IPS-11a (cell line): Measurements from ENCODE around the gene PAQR8.
"Not testable (repeated sequence)": the region's sequence is repeated elsewhere in the genome, so short reads cannot be mapped to it uniquely, and the experiment has no call there.

ENCODE experiments used
- H3K4me3 ChIP-seq: one replicate; pipeline ENCODE4 v1.5.1; 2013; ENCODE audit warnings: low read depth, low read length, control low read depth

Gene PAQR8

GRCh38 chr6:52375780-52376556 lies 14.0 kb downstream of the PAQR8 start:
- no peak overlapping the region for H3K4me3 ChIP-seq

GRCh38 chr6:52376763-52377162 lies 14.8 kb downstream of the PAQR8 start:
- no peak overlapping the region for H3K4me3 ChIP-seq

GRCh38 chr6:52377538-52378221 lies 15.7 kb downstream of the PAQR8 start:
- H3K4me3 ChIP-seq = no peak overlapping the region

- H3K4me3 ChIP-seq = no peak overlapping the region
Measured at GRCh38 chr6:52381249-52381648, 19.3 kb downstream of the PAQR8 start.

DNA sequence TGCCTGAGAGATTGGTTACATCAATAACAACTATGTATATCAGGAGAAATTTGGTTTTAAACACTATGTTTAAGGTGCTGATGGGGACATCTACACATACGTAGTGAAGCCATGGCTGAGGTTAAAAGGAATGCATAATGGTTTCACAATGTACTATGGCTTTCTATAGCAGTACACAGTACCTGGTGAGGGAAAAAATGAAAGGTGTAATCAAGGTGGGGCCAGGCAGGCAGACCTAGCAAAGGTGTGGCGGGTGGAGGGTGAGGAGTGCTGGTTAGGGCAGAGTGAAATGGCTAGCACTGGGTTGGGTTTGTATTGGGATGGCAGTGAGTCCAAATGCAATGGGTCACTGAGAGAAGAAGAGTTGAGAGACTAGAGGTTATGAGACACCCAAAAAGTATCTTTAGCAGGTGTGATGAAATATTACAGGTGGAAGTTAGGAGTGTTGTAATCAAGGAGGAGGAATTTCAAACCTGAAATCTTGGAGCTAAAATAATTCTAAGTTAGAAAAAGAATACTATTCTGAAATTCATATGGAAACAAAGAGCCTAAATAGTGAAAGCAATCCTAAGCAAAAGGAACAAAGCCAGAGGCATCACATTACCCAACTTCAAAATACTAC lies 22.3 kb downstream of the PAQR8 start:
- no peak overlapping the region for H3K4me3 ChIP-seq

- H3K4me3 ChIP-seq = no peak overlapping the region
Measured at GRCh38 chr6:52385074-52385473, 23.1 kb downstream of the PAQR8 start.

- H3K4me3 ChIP-seq = not testable (repeated sequence)
Measured at GRCh38 chr6:52388119-52388518, 26.2 kb downstream of the PAQR8 start.

GRCh38 chr6:52388790-52389189 lies 26.8 kb downstream of the PAQR8 start:
- no peak overlapping the region for H3K4me3 ChIP-seq

- no peak overlapping the region for H3K4me3 ChIP-seq
Measured at GRCh38 chr6:52389264-52389625, 27.3 kb downstream of the PAQR8 start.

DNA sequence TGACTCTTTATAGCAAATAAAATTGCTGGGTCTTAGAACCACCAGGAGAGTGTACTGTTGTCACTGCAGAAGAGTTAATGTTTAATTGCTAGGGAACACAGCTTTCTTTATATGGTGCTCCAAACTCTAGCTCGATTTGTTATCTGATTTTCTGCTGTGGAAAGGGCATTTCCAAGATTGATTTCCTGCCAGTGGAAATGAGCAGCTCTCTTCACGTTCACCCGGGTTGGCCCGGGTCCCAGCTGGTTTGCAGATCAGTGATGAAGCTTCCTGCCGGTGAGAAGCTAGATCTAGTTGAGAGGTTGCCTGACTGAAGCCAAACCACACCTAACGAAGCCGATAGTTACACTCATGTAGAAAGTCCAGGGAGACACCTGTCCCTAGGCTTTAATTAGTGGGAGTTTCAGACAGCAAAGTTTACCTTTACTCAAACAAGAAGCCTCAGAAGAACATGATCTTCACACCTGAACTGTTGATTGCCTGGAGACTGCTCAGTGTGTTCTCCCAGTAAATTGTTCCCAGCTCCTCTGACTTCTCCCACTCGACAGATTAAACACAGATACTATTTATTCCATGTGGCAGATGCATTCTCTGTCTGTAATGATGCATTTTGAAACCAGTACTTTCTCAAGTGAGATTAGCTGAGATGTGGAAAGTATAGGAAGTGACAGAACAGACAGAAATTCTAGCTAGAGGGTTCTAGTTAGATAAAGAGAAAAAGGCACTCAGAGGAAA lies 27.8 kb downstream of the PAQR8 start:
- H3K4me3 ChIP-seq = no peak overlapping the region

DNA sequence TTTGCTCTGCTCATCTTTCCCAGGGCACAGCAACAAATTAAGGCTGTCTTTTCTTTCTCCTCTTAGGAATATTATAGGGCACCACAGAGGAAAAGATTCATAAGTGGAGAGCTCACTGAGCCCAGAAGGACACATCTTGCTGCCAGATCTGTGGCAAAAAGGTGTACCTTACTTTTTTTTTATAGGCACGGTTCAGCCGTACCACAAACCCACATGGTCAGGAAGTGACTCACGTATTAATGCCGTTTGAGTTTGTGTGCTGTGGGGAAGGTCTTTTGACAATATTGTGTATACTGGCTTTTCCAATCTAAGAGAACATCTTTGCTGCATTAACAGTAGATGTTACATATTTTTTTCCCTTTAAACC lies 28.4 kb downstream of the PAQR8 start:
- H3K4me3 ChIP-seq = no peak overlapping the region

GRCh38 chr6:52391599-52391998 lies 29.6 kb downstream of the PAQR8 start:
- H3K4me3 ChIP-seq = no peak overlapping the region

DNA sequence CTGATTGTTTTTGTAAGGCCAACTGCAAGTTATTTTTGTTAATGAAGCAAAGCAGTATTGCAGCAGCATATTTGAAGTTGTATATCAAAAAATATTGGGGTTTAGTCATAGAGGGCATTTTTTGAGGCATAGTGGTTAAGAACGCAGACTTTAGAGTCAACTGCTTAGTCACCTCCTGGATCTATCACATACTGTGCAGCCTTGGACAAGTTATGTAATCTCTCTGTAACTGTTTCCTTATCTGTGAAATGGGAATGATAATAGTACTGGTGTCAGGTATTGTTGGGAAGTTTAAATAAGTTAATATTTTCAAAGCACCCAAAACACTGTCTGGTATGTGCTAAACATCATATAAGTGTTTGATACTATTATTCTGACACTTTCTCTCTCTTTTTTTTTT lies 31.0 kb downstream of the PAQR8 start:
- H3K4me3 ChIP-seq = no peak overlapping the region

- no peak overlapping the region for H3K4me3 ChIP-seq
Measured at GRCh38 chr6:52393780-52394179, 31.8 kb downstream of the PAQR8 start.

DNA sequence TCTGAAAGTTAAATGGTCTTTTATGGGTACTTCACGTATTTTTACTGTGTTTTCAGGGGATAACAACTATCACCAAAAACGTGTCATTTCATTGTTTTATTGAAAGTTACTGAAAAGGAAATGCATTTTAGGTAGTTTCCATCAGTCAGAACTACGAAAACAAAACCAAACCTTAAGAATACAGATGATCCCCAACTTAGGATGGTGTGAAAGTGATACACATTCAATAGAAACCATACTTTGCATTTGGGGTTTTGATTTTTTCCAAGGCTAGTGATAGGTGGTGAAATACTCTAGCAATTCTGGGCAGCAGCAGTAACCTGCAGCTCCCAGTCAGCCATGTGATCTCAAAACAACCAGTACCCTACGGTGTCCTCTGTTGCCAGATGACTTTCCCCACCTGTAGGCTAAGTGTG lies 32.3 kb downstream of the PAQR8 start:
- no peak overlapping the region for H3K4me3 ChIP-seq

- no peak overlapping the region for H3K4me3 ChIP-seq
Measured at GRCh38 chr6:52395969-52396368, 34.0 kb downstream of the PAQR8 start.

DNA sequence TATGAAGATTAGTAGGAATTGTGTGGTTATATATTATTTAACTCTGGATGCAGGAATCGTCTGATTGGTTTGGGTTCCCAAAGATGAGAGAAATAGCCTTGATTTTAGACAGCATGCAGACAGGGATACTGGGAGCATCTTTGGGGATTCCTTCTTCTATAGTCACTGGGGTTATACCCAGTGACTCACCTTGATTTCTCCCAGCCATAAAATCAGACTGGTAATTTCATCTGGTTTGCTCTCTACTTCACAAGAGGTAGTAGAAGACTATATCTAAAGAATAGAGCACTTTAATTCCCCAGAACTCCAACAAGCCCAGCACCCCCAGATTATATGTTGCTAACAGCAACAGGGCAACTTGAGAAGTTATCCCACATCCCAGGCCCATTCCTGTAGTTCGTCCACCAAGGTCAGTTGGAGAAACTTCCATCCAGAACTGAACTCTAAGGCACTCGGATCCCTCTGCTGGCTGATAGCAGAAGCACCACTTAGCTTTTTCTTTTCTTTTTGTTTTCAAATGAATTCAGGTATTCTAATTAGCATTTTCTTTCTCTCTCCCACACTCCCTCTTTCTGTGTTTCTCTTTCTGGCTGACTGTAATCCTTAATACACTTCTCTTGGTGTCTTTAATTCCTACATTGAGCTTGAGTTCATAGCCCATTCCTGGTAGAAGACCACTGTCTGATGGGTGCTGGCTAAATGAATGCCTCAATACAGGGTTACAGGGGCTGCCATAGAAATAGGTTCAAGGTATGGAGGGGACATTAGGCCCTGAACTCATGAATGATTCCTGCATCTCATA lies 37.8 kb downstream of the PAQR8 start:
- no peak overlapping the region for H3K4me3 ChIP-seq

DNA sequence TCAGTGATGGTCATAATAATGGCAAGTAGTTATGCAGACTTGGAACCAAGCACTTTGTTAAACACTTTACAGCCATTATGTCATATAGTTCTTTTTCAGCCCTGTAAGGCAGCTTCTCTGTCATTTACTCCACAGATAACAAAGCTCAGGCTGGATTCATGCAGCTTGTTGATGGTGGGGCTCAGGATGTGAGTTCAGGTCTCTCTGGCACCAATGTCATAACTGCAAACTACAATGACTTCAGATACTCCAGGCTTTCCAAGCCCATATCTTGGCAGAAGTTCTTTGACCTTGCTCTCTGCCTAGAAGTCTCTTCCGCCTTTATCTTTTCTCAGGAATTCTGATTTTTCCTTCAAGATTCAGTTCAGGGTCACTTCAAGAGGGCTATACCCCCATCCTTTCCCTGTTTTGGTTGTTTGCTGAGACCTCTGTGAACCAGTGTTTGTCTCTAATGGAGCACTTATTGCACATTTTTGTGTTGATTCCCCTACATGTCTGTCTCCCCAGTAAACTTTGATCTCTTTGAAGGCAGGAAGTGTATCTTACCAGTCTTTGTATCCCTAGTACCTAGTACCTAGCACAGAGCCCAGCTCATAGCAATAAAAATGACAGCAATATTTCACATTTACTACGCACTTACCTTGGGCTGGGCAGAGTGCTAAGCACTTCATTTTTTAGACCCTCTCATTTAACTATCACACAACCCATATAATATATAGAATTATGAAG lies 38.5 kb downstream of the PAQR8 start:
- no peak overlapping the region for H3K4me3 ChIP-seq

- no peak overlapping the region for H3K4me3 ChIP-seq
Measured at GRCh38 chr6:52403086-52403485, 41.1 kb downstream of the PAQR8 start.

DNA sequence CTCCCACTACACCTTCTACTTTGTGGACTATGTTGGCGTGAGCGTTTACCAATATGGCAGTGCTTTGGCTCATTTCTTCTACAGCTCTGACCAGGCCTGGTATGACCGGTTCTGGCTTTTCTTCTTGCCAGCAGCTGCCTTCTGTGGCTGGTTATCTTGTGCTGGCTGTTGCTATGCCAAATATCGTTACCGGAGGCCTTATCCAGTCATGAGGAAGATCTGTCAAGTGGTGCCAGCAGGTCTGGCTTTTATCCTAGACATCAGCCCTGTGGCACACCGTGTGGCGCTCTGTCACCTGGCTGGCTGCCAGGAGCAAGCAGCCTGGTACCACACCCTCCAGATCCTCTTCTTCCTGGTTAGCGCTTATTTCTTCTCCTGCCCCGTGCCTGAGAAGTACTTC lies 41.7 kb downstream of the PAQR8 start:
- no peak overlapping the region for H3K4me3 ChIP-seq
